ENCODE results near the gene KYNU.
A peak's percentile ranks its signal among the peaks of the same experiment; 100 is the strongest.

KYNU gene

DNA sequence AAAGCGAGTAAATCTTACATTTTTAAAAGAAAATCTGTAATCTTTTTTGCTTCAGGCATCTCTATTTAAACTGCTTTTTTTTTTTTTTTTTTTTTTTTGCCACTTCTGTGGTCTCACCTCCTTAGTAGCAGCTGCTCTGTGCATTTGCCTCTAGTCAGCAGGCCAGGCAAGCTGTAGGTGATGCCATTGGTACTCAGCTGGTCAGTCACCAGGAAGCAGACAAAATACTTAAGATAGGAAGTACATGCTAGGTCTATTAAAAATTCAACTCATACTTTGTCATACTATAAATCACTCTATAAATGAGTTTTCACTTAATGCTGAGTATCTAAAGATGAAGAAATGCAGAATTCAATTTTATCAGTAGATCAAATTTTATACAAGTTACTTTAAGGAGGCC is 83.7 kb downstream of the KYNU start:
- no peak for DNase-seq

DNA sequence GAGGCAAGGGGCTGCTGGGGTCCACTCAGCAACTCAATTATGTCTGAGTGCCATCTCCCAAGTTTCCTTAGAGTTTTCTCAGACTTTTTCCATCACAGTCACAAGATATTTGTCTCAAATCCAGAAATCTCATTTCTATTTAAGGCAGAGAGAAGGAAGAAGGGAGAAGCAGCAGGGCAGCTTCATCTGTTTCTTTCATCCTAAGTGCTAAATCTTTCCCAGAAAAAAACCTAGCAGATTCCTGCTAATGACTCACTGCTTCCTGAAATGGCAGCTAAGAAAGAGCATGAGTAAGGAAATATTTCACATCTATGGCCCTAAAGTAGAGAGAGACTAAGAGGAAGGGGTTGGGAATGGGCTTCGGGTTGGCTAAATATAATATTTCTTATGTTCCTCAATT is 88.0 kb downstream of the KYNU start:
- no peak for DNase-seq

DNA sequence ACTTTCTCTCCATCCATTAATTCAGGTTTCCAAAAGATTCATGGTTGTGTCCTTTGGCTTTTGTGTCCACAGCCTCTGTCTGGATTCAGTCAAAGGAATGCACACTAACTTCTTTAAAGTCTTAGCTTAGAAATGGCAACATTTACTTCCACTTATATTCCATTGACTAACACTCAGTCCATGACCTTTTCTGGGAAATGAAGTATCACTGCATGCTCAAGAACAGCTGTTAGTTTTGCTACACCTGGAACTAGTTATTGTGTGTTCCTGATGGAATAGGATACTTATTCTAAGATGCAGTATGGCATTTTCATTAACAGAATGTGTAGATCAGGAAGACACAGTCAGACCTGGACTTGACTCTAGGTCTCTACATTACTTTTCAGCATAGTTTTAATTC is 88.8 kb downstream of the KYNU start:
- no peak for DNase-seq

DNA sequence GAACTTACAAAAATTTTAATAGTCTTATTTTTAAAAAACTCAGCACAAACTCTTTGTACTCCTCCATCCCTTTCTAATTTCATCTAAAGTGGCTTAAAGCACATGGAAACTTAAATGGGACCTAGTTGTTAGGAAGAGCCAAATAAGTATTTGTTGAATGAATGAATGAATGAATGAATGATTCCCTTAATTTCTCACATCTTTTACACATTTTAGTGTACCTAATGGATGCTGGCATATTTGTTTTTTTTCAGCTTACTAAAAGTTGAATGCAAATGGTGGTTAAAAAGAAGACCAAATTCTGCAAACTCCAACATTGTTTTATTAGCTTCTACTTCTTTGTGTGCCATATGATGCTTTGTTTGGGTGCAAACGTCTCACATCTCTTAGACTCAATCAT is 89.6 kb downstream of the KYNU start:
- no peak for DNase-seq

DNA sequence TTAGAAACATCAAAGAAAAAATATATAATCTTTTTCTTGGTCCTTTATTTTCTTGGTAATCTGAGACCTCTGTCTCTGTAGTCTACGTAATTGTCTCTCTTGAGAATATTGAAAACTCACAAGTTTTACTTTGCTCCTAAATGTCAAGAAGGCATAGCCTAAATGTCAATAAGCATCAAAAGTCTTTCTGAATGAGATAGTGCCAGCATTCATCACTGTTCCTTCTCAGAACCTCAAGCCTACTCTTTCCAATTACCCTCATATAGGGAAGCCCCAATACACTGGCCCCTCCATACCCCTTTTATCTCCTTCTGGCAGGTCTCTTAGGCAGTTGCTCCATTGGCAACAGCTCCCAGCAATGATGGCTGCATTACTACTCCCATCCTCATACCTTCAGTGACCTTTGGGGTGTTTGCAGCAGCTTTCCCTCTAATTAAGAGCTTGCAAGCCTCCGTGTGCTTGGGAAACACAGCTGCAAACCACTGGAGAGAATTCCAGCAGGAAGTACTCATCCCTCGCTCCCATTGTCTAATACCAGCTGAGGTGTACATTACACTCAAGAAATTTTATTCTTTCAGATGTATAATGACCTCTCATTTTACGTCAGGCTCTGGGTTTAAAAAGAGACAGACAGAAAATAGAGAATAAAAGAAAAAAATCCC is 95.8 kb downstream of the KYNU start:
- DNase-seq: no peak

DNA sequence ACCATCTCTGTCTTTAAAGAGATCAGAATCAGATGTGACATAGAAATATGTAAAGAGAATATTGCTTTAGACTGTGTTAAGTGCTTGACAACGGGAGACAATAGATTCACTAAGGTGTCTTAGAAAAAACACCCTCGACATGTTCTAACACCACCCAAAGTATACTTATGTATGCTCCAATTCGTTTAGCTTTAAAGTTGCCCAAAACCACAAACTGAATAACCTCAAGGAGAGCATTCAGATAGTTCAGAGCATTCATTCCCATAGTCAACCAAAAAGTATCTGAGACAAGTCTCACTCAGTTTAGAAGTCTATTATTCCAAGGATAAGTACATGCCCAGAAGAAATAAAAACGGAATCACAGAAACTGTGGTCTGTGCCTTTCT is 96.4 kb downstream of the KYNU start:
- DNase-seq: no peak

DNA sequence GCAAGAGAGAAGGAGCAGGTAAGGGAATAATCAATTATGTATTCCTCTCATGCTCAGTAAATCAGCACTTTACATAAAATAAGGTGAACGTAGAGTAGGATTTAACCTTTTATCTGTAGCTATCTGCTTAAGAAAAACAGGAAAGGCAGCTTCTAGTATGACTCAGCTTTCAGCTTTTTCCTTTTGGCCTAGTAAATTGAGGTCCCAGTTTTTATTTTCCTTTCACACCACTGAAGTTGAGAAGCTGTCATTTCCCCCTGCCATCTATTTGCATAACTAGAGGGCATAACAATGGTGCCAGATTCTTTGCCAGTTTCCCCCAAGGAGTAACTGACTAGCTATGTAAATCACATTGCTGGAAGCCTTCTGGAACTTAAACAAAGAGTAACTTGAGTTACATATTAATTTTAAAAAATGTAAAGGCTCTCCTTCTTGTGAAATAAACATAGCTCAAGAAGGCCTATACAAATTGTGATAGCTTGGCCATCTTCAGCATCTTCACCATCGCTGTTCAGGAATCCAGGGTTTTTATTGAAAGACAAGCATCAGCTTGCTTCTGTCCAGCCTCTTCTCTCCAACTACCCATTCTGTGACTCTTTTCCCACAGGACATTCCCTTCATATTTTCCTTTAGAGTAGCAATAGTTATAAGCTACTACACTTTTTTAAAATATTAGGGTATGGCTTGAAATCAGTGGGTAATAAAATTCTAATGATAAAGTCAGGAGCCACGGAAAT is 97.0 kb downstream of the KYNU start:
- no peak for DNase-seq

DNA sequence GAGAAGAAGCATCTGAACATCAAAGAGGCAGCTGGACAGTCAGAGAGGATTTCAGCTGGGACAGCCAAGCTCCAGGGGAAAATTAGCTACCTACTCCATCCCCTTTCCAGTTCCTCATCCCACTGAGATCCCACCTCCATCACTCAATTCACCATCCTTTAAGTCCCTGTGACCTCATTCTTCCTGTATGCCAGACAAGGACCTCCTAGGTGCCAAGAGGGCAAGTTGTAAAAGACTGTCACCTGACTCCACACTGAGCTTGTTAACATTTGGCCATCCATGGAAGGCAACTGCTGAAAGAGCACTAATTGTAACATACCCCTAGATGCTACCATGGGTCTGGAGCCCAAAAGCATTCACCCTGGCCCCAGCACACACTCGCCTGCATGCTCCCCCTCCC is 97.8 kb downstream of the KYNU start:
- DNase-seq: no peak

DNA sequence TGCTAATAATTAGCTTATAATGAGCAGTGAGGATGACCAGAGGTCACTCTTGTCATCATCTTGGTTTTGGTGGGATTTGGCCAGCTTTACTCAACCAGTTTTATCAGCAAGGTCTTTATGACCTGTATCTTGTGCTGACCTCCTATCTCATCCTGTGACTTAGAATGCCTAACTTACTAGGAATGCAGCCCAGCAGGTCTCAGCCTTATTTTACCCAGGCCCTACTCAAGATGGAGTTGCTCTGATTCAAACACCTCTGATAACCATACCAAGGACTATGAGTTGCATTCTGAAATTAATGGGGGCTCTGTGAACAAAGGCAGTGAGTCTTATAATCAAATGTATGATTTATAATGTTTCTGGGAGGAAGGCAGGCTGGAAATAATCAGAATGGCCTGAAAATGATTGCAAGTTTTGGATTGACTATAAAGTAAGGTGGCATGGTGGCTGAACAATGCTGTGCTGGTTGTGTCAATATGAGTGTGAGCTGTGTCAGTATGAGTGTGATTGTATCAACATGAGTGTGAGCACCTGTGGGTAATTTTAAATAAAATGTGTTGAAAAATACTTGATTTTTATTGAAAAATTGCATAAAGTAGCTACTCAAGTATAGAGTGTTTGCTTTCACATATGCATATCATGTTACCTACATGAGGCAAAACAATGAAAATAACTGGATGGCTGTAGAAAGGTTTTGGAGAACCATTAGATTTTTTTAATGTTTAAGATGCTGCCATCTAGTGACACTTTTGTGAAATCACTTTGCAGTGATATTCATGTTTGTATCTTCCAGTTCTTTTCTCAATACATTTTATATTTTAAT is 103.0 kb downstream of the KYNU start:
- peak in 1 of 56 donors; percentile 3 for DNase-seq

DNA sequence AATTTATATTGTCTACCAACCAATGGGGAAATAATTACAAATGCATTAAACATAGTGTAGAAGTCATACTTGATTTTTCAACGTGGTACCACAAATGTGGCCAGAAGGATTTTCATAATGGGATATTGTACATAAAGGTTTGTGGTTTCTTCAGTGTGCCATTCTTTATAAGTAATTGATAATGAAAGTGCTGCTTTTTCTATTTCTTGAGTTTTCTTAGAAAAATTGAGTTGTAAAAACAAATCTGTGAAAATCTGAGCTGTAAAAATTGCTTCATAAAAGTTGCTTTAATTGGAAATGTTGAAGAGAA is 103.6 kb downstream of the KYNU start:
- DNase-seq: no peak

DNA sequence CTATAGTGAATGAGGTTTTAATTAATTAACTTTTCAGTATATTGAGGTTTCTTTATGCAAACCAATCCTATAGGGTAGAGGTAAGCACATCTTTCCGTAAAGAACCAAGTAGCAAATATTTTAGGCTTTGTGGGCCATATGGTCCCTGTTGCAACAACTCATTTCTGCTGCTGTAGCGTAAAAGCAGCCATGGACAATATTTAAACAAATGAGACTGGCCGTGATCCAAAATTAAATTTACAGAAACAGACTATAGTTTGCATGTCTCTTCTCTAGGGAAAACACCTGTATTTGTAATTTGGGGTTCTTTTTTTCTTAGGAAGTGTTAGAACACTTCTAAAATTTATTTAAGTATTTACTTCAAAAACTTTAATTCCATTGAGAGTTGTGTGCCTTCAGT is 104.3 kb downstream of the KYNU start:
- DNase-seq: no peak

DNA sequence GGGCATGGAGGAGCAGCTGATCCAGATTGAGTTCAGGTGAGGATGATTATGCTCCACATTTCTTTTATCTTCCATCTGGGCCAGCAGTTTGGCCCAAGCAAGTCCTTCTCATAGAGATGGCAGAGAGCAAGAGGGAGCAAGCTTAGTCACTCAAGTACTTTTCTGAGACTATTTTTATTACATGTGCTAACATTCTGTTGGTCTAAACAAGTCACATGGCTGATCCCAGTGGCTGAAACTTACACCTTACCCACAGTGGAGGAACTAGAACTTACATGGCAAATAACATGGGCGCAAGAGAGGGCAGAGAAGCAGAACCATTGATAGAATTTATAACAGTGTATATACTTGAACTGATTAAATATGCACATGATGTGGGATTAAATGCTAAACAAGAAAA is 105.7 kb downstream of the KYNU start:
- no peak for DNase-seq

DNA sequence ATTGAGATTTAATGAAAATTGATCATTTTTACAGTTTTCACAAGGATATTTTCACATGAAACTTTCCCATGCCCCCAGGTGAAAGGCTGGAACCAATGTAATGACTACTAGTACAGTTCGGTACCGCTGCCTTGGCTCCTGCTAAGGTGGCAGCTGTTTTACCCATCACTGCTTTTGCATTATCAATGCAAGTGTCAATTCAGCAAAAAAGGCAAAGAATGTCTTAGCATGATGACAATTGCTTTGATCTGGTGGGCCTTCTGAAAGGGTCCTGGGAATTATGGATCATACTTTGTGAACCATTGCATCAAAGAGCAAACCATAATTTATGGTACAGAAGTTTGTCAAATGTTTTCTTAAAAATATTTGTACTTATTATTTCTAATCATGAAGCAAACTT is 107.2 kb downstream of the KYNU start:
- no peak for DNase-seq

DNA sequence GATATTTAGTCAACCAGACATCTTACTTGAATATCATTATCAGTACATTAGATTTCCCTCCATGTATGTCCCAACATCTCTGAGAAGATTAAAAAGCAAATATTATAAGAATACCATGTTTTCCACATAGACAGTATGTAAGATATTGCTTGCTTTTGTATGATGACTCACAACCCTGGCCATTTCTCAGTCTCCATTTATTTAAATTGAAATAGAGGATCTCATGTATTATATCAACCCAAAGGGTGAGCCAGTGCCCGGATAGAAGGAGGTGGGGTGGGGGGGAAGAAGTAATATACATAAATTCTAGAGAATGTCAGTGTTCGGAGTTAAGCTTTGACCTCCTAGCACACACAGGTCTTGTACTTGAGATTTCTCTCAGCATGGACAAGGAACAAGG is 109.6 kb downstream of the KYNU start:
- no peak for DNase-seq

DNA sequence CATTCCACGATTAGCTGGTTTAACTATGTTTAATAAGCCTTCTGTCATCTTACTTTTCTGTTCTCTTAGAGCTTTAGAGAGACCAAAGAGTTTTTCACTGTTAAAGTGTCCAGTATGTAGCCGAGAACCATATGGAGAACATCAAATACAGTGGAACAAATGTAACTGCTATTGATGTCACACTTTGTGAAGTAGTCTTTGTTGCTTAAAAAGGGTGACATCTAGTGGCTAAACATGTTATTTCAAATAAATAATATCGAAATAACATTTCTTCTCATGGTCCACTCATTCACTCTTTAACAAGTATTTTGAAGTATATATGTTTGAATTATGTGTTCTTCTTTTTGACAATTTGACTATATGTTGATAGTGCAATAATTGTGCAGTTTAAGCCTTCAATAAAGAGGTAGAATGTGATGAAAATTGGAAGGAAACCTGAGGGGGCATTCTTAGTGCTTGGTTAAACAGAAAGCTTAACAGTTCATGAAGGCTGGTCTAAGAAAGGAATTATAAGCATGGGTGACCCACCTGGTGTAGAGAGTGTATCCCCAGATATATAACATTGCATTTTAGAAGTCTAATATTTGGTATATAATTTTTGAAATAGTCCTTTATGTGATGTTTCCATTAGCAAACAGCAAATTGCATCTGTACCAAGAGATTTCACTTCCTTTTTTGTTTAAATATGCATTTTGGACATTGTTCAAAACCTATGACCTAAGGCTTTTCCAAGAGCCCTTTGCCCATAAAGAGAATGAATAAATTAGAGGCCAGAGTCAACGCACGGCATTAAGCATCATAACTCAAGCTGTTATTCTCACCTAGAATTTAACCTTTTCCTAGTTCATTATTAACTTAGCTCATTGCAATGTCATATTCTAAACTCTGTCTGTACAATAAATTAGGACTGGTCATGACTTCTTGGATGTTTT is 112.1 kb downstream of the KYNU start:
- peak in 1 of 56 donors; percentile 10 for DNase-seq

DNA sequence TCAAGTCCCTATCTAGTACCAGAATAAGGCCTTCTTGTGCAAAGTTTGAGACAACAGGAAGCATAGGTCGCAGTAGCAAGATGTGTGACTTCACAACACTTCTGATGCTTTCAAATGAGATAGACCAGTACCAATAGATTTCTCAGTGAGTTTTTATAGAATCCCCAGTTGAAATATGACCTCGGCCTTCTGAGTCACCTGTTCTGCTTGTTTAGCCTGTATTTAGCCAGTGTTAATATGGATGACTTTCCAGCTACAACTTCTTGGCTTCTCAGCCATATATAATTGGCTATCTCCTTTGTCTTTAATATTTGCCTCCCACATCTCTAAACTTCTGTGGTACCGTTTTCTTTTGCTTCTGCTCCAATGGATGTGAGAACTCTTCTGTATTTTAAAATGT is 113.8 kb downstream of the KYNU start:
- no peak for DNase-seq

DNA sequence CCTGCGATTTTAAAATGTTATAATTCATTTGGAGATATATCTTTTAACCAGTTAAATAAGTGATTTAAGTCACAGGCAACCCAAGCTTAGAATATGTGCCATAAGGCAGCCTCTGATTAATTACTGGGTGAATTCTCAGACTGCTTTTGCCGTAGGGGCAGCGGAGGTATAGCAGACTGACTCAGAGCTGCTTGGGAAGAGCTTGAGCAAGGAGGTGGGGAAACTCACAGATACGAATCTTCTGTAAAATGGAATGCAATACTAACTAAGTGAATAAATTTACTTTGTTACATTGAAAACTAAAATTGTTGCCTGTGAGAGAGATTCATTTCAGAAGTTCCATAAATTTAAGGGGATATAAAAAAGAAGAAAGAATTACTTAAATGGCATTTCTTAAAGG is 115.4 kb downstream of the KYNU start:
- peak in 1 of 56 donors; percentile 2 for DNase-seq

DNA sequence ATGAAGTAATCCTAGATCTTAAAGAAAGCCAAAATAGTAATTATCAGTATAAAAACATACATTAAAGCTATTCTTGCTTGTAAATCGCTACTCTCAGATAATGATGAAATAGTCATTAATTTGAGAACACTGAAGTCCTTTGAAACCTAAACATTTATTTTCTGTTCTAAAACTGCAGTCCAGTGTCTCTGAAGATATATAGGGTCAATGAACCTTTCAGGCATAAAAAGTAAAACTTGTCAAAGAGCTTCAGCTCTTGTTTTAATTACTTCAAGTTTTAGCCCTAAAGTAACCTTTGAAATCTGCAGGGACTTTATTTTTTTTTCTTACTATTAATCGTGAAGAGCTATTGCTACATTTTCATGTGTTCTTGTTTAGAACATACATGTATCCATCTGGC is 116.3 kb downstream of the KYNU start:
- DNase-seq: no peak

DNA sequence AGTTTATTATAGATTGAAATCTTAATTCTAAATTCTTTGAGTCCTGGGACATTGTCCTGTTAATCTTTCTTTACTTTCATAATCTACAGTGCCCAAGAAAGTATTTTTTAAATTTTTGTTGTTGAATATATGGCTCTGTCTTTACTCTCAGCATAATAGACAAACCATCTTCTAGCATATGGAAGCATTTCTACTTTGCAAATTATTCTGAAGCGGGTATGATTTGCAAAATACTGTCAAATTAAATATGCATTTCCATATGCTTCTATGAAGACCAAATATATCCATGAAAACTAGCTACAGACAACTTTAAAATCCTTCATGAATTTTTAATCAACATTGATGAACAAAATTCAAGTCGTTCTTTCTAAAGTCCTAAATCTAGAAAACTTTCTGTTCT is 117.2 kb downstream of the KYNU start:
- no peak for DNase-seq

DNA sequence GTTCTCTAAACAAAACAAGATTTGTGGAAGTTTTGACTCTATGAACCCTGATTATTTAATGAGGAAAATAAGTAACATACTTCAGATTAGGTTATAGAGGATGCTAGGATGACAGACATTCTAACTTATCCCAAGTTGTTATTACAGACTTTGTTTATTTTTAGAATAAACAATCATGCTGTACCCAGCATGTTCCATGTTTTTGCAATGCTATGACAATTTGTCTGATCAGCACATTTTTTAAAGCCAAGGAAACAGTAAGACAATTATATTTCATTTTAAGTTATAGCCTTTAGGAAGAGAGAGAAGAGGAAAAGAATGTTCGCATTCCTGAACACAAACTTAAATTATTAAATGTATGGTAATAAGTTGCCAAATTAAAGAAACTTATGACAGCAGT is 119.8 kb downstream of the KYNU start:
- DNase-seq: no peak

DNA sequence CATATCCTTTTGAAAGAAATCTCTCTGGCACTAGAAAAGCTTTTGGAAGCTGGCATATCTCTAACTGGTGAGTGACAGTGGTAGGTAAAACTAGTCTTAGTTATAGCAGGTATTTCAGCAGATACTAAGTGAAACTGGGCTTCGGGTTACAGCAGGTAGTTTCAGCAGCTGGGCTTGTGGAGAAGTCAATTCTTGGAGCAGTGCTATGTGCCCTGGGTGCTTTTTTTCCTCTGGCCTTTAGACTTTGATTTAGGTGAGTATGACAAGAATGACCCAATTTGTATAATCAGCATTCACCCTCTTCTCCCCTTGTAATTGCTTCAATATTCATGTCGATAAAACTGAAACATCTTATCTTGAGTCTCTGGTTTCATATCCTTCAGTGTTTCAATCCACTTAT is 123.1 kb downstream of the KYNU start:
- DNase-seq: no peak

DNA sequence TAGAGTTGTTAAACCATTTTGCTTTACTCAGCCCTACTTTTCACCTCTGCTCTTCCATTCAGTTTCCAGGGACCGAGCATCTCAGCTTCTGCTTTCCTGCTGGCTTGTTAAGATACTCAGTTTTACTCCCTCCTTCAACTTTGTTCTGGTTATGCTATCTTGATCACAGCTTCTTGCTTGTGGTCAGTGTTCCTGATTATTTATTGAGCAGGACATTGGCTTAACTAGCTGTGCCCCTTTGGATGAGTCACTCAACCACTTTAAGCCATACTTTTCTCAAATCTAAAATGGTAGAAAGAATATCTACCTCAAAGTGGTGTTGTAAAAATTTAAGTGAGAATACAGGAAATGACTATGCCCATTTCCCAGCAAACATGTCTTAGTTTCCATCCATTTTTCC is 124.0 kb downstream of the KYNU start:
- no peak for DNase-seq
